Measurements from ENCODE around the gene GRHL1. TPM values are rescaled to one million over a fixed set of nuclear protein-coding genes. Genes with fewer than 3 reads are reported as not detected.

GRHL1 gene
- total RNA-seq, 1 donor from 2014 or later = 3.9 TPM

- TF ChIP-seq, protein P1, sequence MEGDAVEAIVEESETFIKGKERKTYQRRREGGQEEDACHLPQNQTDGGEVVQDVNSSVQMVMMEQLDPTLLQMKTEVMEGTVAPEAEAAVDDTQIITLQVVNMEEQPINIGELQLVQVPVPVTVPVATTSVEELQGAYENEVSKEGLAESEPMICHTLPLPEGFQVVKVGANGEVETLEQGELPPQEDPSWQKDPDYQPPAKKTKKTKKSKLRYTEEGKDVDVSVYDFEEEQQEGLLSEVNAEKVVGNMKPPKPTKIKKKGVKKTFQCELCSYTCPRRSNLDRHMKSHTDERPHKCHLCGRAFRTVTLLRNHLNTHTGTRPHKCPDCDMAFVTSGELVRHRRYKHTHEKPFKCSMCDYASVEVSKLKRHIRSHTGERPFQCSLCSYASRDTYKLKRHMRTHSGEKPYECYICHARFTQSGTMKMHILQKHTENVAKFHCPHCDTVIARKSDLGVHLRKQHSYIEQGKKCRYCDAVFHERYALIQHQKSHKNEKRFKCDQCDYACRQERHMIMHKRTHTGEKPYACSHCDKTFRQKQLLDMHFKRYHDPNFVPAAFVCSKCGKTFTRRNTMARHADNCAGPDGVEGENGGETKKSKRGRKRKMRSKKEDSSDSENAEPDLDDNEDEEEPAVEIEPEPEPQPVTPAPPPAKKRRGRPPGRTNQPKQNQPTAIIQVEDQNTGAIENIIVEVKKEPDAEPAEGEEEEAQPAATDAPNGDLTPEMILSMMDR (conservative IDR thresholded peaks at IDR 0.05; ENCODE audit: low read depth, low read length) = no peak
- DNase-seq (ENCODE audit: low read depth) = no peak
- H3K4me3 ChIP-seq (ENCODE audit: low read depth, low read length) = no peak overlapping the region
These were observed 39.7 kb downstream of the GRHL1 start for GRCh38 chr2:9991221-9991620.

GRCh38 chr2:9991829-9992273 is 40.4 kb downstream of the GRHL1 start:
- H3K4me3 ChIP-seq (ENCODE audit: low read depth, low read length) = no peak overlapping the region
- no peak for DNase-seq (ENCODE audit: low read depth)
- TF ChIP-seq, protein P1 (conservative IDR thresholded peaks at IDR 0.05; ENCODE audit: low read depth, low read length) = no peak

- TF ChIP-seq, protein P1 (conservative IDR thresholded peaks at IDR 0.05; ENCODE audit: low read depth, low read length) = no peak
- DNase-seq (ENCODE audit: low read depth) = no peak
- no peak overlapping the region for H3K4me3 ChIP-seq (ENCODE audit: low read depth, low read length)
These were observed 41.1 kb downstream of the GRHL1 start for GRCh38 chr2:9992427-9993187.

GRCh38 chr2:9993488-9994165 is 42.1 kb downstream of the GRHL1 start:
- no peak for DNase-seq (ENCODE audit: low read depth)
- no peak overlapping the region for H3K4me3 ChIP-seq (ENCODE audit: low read depth, low read length)
- TF ChIP-seq, protein P1 (conservative IDR thresholded peaks at IDR 0.05; ENCODE audit: low read depth, low read length) = no peak

GRCh38 chr2:9994462-9994861 is 43.0 kb downstream of the GRHL1 start:
- no peak overlapping the region for H3K4me3 ChIP-seq (ENCODE audit: low read depth, low read length)
- TF ChIP-seq, protein P1 (conservative IDR thresholded peaks at IDR 0.05; ENCODE audit: low read depth, low read length) = no peak
- no peak for DNase-seq (ENCODE audit: low read depth)

GRCh38 chr2:9995059-9995458 is 43.6 kb downstream of the GRHL1 start:
- DNase-seq (ENCODE audit: low read depth) = no peak
- H3K4me3 ChIP-seq (ENCODE audit: low read depth, low read length) = no peak overlapping the region
- TF ChIP-seq, protein P1 (conservative IDR thresholded peaks at IDR 0.05; ENCODE audit: low read depth, low read length) = no peak

Measured in epithelial cell of proximal tubule (primary cell).